Activated naive CD4-positive, alpha-beta T cell treated with anti-CD3 and anti-CD28 coated beads, Interleukin-2, amount 10 ng/mL, durations not matched to agents 5 hours and 36 hours (primary cell): ENCODE data around the gene SLC25A52. TPM values are rescaled to one million over a fixed set of nuclear protein-coding genes. Genes with fewer than 3 reads are reported as not detected.

Source experiments
- total RNA-seq, 2 experiments: library from RNA; stranded (reverse); gene quantifications; one replicate each; pipeline ENCODE4 v1.2.3, GENCODE V29; 2021

SLC25A52 gene
- total RNA-seq = not detected

GRCh38 chr18:31760695-31761094 lies at the start of gene SLC25A52:
Gene SLC25A52 (minus strand): TSS chr18:31760880. CDS start chr18:31760661, 219 bp downstream.

Other genes starting within 250 kb of the SLC25A52 start
- not detected for gene TTR, start 169.0 kb downstream of the SLC25A52 start, total RNA-seq
- 1 to 10 TPM in 1 of 2 experiments, under 1 TPM in 1; 0.86 to 1.3 TPM for gene B4GALT6, start 76.3 kb downstream of the SLC25A52 start, total RNA-seq
- 10 to 100 TPM; 41.5 to 46.5 TPM for gene TRAPPC8, start 182.2 kb upstream of the SLC25A52 start, total RNA-seq